GM19193 (cell line): Measurements from ENCODE around the gene FTO.

Experiments
- POLR2A ChIP-seq: IDR thresholded peaks from 4 replicates; pipeline ENCODE4 v1.6.1; 2011; ENCODE audit not compliant: insufficient read depth, insufficient read length; ENCODE audit errors: extremely low read depth

The FTO gene

GRCh38 chr16:53944025-53944424, 240.1 kb downstream of the FTO start:
- no peak for TF ChIP-seq POLR2A

- no peak for TF ChIP-seq POLR2A
Observed at GRCh38 chr16:53945996-53946395, 242.0 kb downstream of the FTO start.

- no peak for TF ChIP-seq POLR2A
Observed at GRCh38 chr16:53946746-53947386, 242.9 kb downstream of the FTO start.

- no peak for TF ChIP-seq POLR2A
Observed at GRCh38 chr16:53947642-53948041, 243.7 kb downstream of the FTO start.

GRCh38 chr16:53948326-53948725, 244.4 kb downstream of the FTO start:
- no peak for TF ChIP-seq POLR2A

GRCh38 chr16:53948734-53949430, 244.9 kb downstream of the FTO start:
- no peak for TF ChIP-seq POLR2A

GRCh38 chr16:53949715-53950410, 245.9 kb downstream of the FTO start:
- TF ChIP-seq POLR2A, result no peak

- TF ChIP-seq POLR2A, result no peak
Observed at GRCh38 chr16:53950677-53951076, 246.7 kb downstream of the FTO start.

- TF ChIP-seq POLR2A, result no peak
Observed at GRCh38 chr16:53952215-53953208, 248.6 kb downstream of the FTO start.

- no peak for TF ChIP-seq POLR2A
Observed at GRCh38 chr16:53953336-53953735, 249.4 kb downstream of the FTO start.

- TF ChIP-seq POLR2A, result no peak
Observed at GRCh38 chr16:53955221-53955875, 251.4 kb downstream of the FTO start.

GRCh38 chr16:53958341-53958880, 254.5 kb downstream of the FTO start:
- no peak for TF ChIP-seq POLR2A

GRCh38 chr16:53960050-53960812, 256.3 kb downstream of the FTO start:
- TF ChIP-seq POLR2A, result no peak

- no peak for TF ChIP-seq POLR2A
Observed at GRCh38 chr16:53960954-53961616, 257.1 kb downstream of the FTO start.
